VCaP (cell line): ENCODE results near the gene PARD6G.

ENCODE experiments used
- H3K27ac ChIP-seq: fragments of 450-650 bp; 2 replicates; pipeline ENCODE4 v1.5.1; 2017
- CTCF ChIP-seq: fragments of 450-650 bp; conservative IDR thresholded peaks from 2 replicates; pipeline ENCODE4 v1.5.1; 2017; ENCODE audit warnings: mild to moderate bottlenecking, moderate library complexity

PARD6G gene

DNA sequence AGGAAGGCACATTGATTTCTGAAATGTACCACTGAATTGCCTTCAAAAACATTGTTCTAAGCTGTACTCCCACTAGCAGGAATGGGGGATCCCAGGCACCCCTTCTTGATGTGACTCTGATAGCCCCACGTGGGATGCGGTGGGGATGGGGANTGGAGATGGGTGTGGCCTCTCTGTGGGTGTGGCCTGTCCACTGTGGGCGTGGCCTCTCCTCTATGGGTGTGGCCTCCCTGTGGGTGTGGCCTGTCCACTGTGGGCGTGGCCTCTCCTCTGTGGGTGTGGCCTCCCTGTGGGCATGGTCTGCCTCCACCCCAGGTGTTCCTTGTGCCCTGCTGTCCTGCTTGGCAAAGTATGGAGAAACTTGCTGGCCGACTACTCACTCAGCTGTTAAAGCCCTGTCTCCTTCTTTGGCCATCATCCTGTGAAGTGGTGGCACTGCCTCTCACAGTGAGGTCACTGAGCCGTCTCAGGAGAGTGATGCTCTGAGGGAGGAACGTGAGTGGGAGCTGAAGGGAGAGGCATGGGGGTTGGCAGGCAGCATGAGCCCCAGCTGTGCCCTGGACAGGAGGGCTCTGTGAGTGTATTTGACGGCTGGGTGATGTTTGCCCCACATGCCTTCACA, 6.7 kb upstream of the PARD6G start:
- TF ChIP-seq CTCF: no peak
- no peak overlapping the region for H3K27ac ChIP-seq

DNA sequence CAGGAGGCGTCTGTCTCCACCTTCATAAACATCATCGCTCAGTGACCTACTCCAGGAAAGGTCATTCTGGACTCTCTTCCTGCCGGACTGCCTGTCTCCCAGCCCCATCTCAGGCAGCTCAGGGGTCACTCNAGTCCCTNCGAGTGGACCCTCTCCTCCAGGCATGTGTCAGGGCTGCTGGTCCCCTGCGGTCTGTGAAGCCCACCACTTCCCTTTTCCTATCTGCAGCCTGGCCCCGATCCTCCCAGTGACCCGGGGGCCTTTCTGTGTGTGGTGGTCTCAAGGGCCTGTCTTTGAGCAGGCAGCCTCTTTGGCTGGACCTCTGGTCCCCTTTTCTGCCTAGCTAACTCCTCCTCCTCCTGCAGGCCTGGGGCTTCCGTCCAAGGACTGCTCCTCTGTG, 5.9 kb upstream of the PARD6G start:
- H3K27ac ChIP-seq: no peak overlapping the region
- TF ChIP-seq CTCF: no peak

GRCh38 chr18:80252136-80252535, 4.8 kb upstream of the PARD6G start:
- TF ChIP-seq CTCF: no peak
- H3K27ac ChIP-seq: no peak overlapping the region

DNA sequence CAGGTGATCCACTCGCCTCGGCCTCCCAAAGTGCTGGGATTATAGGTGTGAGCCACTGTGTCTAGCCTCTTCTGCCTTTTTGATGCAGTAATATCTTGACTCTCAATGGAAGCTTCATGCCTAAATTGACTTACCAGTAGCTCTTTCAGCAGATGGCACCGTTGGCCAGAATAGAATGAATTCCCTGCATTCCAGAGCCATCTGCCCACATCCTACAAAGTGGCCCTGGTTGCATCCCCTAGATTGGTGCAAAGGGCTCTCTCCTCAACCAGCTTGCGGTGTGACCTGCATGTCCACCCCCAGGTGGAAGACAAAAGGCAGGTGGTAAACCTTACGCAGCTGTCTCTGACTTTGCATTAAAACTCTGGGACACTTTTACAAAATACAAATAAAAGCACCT, 4.4 kb upstream of the PARD6G start:
- TF ChIP-seq CTCF: no peak
- H3K27ac ChIP-seq: no peak overlapping the region

DNA sequence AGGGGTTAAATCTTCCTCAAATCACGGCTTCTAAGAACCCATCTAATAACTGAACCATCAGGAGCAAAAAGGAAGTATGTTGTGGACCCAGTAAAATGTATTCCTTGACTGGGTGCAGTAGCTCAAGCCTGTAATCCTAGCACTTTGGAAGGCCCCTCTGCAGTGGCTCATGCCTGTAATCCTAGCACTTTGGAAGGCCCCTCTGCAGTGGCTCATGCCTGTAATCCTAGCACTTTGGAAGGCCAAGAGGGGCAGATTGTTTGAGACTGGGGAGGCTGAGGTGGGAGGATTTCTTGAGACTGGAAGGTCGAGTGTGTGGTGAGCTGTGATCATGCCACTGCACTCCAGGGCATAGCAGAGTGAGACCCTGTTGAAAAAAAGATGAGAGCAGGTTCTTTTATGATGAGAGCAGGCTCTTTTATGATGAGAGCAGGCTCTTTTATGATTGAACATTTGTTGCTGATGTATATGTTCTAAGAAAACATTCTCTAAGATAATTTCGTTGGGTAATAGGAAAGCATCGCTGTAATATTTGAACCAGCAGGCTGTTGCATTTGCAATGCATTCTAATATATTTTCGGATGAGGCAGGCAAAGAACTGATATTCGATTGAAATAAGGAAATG, 3.5 kb upstream of the PARD6G start:
- TF ChIP-seq CTCF: no peak
- H3K27ac ChIP-seq: no peak overlapping the region

- TF ChIP-seq CTCF: no peak
- H3K27ac ChIP-seq: peak overlapping the region; percentile 40
Measured at GRCh38 chr18:80249217-80250093, 2.1 kb upstream of the PARD6G start.
